Endodermal cell (in vitro differentiated cells): ENCODE data around the gene SCUBE3. TPM values are rescaled to one million over a fixed set of nuclear protein-coding genes. Genes with fewer than 3 reads are reported as not detected.

Experiments
- DNase-seq: peaks from one replicate; pipeline ENCODE4 v3.0.0-alpha.2; 2017
- H3K27ac ChIP-seq: 2 replicates; pipeline ENCODE4 v1.5.1; 2013; ENCODE audit warnings: mild to moderate bottlenecking, low read depth, low read length, moderate library complexity
- H3K27me3 ChIP-seq: 2 replicates; pipeline ENCODE4 v1.6.1; 2013; ENCODE audit warnings: mild to moderate bottlenecking, low read length, moderate library complexity; ENCODE audit not compliant: insufficient read depth, control insufficient read depth, poor library complexity, severe bottlenecking
- H3K36me3 ChIP-seq: 2 replicates; pipeline ENCODE4 v1.7.0; 2013; ENCODE audit warnings: mild to moderate bottlenecking, low read length, moderate library complexity; ENCODE audit not compliant: control insufficient read depth, insufficient read depth
- H3K4me1 ChIP-seq: one replicate; pipeline ENCODE4 v1.7.0; 2013; ENCODE audit warnings: low read length; ENCODE audit not compliant: control insufficient read depth, insufficient read depth
- H3K4me3 ChIP-seq: 2 replicates; pipeline ENCODE4 v1.5.1; 2013; ENCODE audit warnings: mild to moderate bottlenecking, low read length, moderate library complexity
- H3K9ac ChIP-seq: 2 replicates; pipeline ENCODE4 v1.6.1; 2013; ENCODE audit warnings: mild to moderate bottlenecking, low read length, moderate library complexity; ENCODE audit not compliant: poor library complexity, severe bottlenecking; ENCODE audit errors: extremely low read depth
- H3K9me3 ChIP-seq: 2 replicates; pipeline ENCODE4 v1.6.1; 2013; ENCODE audit warnings: mild to moderate bottlenecking, low read length, moderate library complexity; ENCODE audit not compliant: control insufficient read depth
- H3K27ac Mint-ChIP-seq: 2 replicates; pipeline ENCODE4 v1.8.0; 2020; ENCODE audit warnings: mixed read lengths
- H3K27me3 Mint-ChIP-seq: 2 replicates; pipeline ENCODE4 v1.8.0; 2021; ENCODE audit warnings: mild to moderate bottlenecking, mixed read lengths; ENCODE audit not compliant: insufficient read depth
- H3K36me3 Mint-ChIP-seq: 2 replicates; pipeline ENCODE4 v1.8.0; 2020; ENCODE audit warnings: low read depth, mixed read lengths
- H3K4me1 Mint-ChIP-seq: 2 replicates; pipeline ENCODE4 v1.8.0; 2020; ENCODE audit warnings: mixed read lengths
- H3K4me3 Mint-ChIP-seq: 2 replicates; pipeline ENCODE4 v1.8.0; 2020; ENCODE audit warnings: mild to moderate bottlenecking, moderate library complexity, mixed read lengths
- H3K9me3 Mint-ChIP-seq: 2 replicates; pipeline ENCODE4 v1.8.0; 2020; ENCODE audit warnings: mild to moderate bottlenecking, mixed read lengths
- WGBS, 2 experiments: methylation state at CpG; one replicate each; pipeline versions ENCODE4 v1.1.5 to v1.1.7; 2013; ENCODE audit warnings: missing lambda C conversion rate in 2 of 2, mixed read lengths in 1 of 2; ENCODE audit not compliant: insufficient coverage in 1 of 2, insufficient read length in 1 of 2; 5-methylcytosine and 5-hydroxymethylcytosine counted together
- total RNA-seq, 2 donors: library from RNA; stranded (reverse); fragmentation: NEBNext Ultra II Directional in 1 of 2; extraction: Animal tissue kit (Norgen Biotek cat#: 25700) in 1 of 2; gene quantifications; 2 replicates in 1 of 2; 3 replicates in 1 of 2; pipeline ENCODE4 v1.2.1, GENCODE V29; 2021
- TF ChIP-seq, protein P1 (sequence below): fragments of 200-600 bp; sonication (generic); conservative IDR thresholded peaks from 2 replicates; pipeline ENCODE4 v1.5.0; 2021; ENCODE audit warnings: antibody characterized with exemption, mild to moderate bottlenecking

SCUBE3 gene
- total RNA-seq, 2 donors from 2014 or later: 0.27 to 0.86 TPM

- no peak overlapping the region for H3K4me3 ChIP-seq
- 91 to 94% methylated on average over 13 of the region's 13 CpGs for WGBS, 2 experiments
- Mint-ChIP-seq H3K27ac (no peak overlapping the region), H3K4me1 (peaks cover 34% of the 10 kb centered on the region), H3K27me3 (peaks cover 24% of the 10 kb centered on the region), H3K4me3 (no peak overlapping the region), H3K36me3 (peaks cover 4% of the 10 kb centered on the region), H3K9me3 (no peaks in the 10 kb centered on the region)
- H3K36me3 ChIP-seq: peaks cover 24% of the 10 kb centered on the region
- H3K9me3 ChIP-seq: no peaks in the 10 kb centered on the region
- no peak for DNase-seq
- no peak overlapping the region for H3K9ac ChIP-seq
- no peaks in the 10 kb centered on the region for H3K27me3 ChIP-seq
- H3K27ac ChIP-seq: no peak overlapping the region
- TF ChIP-seq, protein P1, sequence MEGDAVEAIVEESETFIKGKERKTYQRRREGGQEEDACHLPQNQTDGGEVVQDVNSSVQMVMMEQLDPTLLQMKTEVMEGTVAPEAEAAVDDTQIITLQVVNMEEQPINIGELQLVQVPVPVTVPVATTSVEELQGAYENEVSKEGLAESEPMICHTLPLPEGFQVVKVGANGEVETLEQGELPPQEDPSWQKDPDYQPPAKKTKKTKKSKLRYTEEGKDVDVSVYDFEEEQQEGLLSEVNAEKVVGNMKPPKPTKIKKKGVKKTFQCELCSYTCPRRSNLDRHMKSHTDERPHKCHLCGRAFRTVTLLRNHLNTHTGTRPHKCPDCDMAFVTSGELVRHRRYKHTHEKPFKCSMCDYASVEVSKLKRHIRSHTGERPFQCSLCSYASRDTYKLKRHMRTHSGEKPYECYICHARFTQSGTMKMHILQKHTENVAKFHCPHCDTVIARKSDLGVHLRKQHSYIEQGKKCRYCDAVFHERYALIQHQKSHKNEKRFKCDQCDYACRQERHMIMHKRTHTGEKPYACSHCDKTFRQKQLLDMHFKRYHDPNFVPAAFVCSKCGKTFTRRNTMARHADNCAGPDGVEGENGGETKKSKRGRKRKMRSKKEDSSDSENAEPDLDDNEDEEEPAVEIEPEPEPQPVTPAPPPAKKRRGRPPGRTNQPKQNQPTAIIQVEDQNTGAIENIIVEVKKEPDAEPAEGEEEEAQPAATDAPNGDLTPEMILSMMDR: no peak
- H3K4me1 ChIP-seq: peaks cover 23% of the 10 kb centered on the region
These were observed 29.1 kb downstream of the SCUBE3 start for GRCh38 chr6:35242906-35243305.

DNA sequence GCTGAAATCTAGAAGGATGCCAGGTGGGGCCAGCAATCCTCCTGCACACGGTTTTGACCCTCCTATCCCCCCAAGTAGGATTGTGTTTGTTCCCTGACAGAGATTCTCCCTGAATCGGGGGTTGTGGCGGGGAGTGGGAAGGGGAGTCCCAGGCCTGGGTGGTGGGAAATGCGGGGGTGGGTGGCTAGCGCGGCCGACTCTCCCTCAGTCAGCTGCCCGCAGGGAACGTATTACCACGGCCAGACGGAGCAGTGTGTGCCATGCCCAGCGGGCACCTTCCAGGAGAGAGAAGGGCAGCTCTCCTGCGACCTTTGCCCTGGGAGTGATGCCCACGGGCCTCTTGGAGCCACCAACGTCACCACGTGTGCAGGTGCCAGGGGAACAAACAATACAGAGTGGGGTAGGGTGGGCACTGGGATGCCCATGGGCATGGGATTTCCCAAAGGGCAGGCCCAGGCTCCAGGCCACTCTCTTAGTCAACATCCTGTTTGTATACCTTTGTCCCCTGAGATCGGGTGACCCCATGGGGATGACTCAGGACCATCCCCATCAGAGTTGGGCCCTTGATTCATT is 29.7 kb downstream of the SCUBE3 start:
- H3K4me3 Mint-ChIP-seq: no peak overlapping the region
- H3K4me3 ChIP-seq: no peak overlapping the region
- TF ChIP-seq, protein P1: no peak
- WGBS, 2 experiments: 87 to 99% methylated on average over 11 to 17 of the region's 17 CpGs
- H3K27ac Mint-ChIP-seq: no peak overlapping the region
- peaks cover 17% of the 10 kb centered on the region for H3K4me1 ChIP-seq
- H3K27me3 Mint-ChIP-seq: peaks cover 19% of the 10 kb centered on the region
- peaks cover 24% of the 10 kb centered on the region for H3K36me3 ChIP-seq
- H3K9ac ChIP-seq: no peak overlapping the region
- peaks cover 29% of the 10 kb centered on the region for H3K4me1 Mint-ChIP-seq
- H3K36me3 Mint-ChIP-seq: peaks cover 4% of the 10 kb centered on the region
- H3K9me3 Mint-ChIP-seq: no peaks in the 10 kb centered on the region
- H3K27me3 ChIP-seq: no peaks in the 10 kb centered on the region
- no peak overlapping the region for H3K27ac ChIP-seq
- DNase-seq: no peak
- no peaks in the 10 kb centered on the region for H3K9me3 ChIP-seq

DNA sequence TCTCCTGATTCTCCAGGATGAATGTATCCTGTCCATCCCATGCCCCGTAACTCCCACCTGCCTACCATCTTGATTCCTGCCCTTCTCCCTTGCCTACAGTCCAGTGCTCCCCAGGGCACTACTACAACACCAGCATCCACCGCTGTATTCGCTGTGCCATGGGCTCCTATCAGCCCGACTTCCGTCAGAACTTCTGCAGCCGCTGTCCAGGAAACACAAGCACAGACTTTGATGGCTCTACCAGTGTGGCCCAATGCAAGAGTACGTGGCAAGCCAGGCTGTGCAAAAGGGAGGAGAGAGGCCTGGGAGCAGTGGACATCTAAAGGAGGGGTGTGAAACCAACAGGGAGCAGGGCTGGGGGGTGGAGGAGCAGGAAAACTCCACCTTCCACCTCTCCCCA is 30.8 kb downstream of the SCUBE3 start:
- Mint-ChIP-seq H3K4me3 (no peak overlapping the region), H3K27me3 (peaks cover 13% of the 10 kb centered on the region), H3K4me1 (peaks cover 26% of the 10 kb centered on the region), H3K9me3 (no peaks in the 10 kb centered on the region), H3K36me3 (peaks cover 4% of the 10 kb centered on the region), H3K27ac (no peak overlapping the region)
- H3K27ac ChIP-seq: no peak overlapping the region
- no peak for DNase-seq
- no peak overlapping the region for H3K9ac ChIP-seq
- peaks cover 8% of the 10 kb centered on the region for H3K4me1 ChIP-seq
- H3K4me3 ChIP-seq: no peak overlapping the region
- TF ChIP-seq, protein P1: no peak
- WGBS, 2 experiments: 94 to 100% methylated on average over 1 to 7 of the region's 7 CpGs
- peaks cover 24% of the 10 kb centered on the region for H3K36me3 ChIP-seq
- no peaks in the 10 kb centered on the region for H3K9me3 ChIP-seq
- H3K27me3 ChIP-seq: no peaks in the 10 kb centered on the region
